Umbilical cord (tissue), 2 donors: ENCODE measurements around the gene DENND1C. TPM values are rescaled to one million over a fixed set of nuclear protein-coding genes. Genes with fewer than 3 reads are reported as not detected.
A peak's percentile ranks its signal among the peaks of the same experiment; 100 is the strongest.

Source experiments
- DNase-seq: peaks from one replicate; pipeline ENCODE4 v3.0.0-alpha.2; 2015; ENCODE audit warnings: low spot score
- total RNA-seq: library from RNA; depleted of rRNA; stranded (reverse); fragments of >200 nt; gene quantifications from one replicate; pipeline ENCODE4 v1.2.3, GENCODE V29; 2014; ENCODE audit warnings: low replicate concordance; ENCODE audit not compliant: insufficient read depth

The DENND1C gene
- total RNA-seq, 1 donor from 2014 or later = not detected

- DNase-seq = no peak
Measured at GRCh38 chr19:6478815-6479214, 2.8 kb downstream of the DENND1C start.

- DNase-seq = no peak
Measured at GRCh38 chr19:6476896-6477431, 4.6 kb downstream of the DENND1C start.

GRCh38 chr19:6476155-6476895 lies 5.3 kb downstream of the DENND1C start:
- no peak for DNase-seq

- no peak for DNase-seq
Measured at GRCh38 chr19:6475321-6476108, 6.1 kb downstream of the DENND1C start.

GRCh38 chr19:6473647-6474046 lies 7.9 kb downstream of the DENND1C start:
- no peak for DNase-seq

- DNase-seq = no peak
Measured at GRCh38 chr19:6472713-6473112, 8.9 kb downstream of the DENND1C start.

GRCh38 chr19:6471076-6471475 lies 10.5 kb downstream of the DENND1C start:
- DNase-seq = no peak

- DNase-seq = no peak
Measured at GRCh38 chr19:6470173-6470572, 11.4 kb downstream of the DENND1C start.

GRCh38 chr19:6467384-6467783 lies 14.2 kb downstream of the DENND1C start:
- no peak for DNase-seq

GRCh38 chr19:6466526-6467248 lies 14.9 kb downstream of the DENND1C start:
- DNase-seq = no peak

- DNase-seq = no peak
Measured at GRCh38 chr19:6465663-6466062, 15.9 kb downstream of the DENND1C start.

GRCh38 chr19:6465006-6465405 lies 16.6 kb downstream of the DENND1C start:
- no peak for DNase-seq

GRCh38 chr19:6464070-6464873 lies 17.3 kb downstream of the DENND1C start, which contains the start of gene CRB3:
TSS of gene CRB3 (plus strand) at chr19:6464271. CDS start at chr19:6464702, 431 bp downstream.
- peak; percentile 52 for DNase-seq

- DNase-seq = peak; percentile 99
Measured at GRCh38 chr19:6460099-6460884, 21.3 kb downstream of the DENND1C start.

GRCh38 chr19:6459262-6460098 lies 22.1 kb downstream of the DENND1C start, which contains the start of gene SLC25A23:
TSS of gene SLC25A23 (minus strand) at chr19:6459792. CDS start at chr19:6459628, 164 bp downstream.
- DNase-seq = peak; percentile 84

GRCh38 chr19:6458695-6459261 lies 22.8 kb downstream of the DENND1C start:
- DNase-seq = no peak

GRCh38 chr19:6457958-6458694 lies 23.5 kb downstream of the DENND1C start:
- DNase-seq = no peak

GRCh38 chr19:6455924-6456323 lies 25.7 kb downstream of the DENND1C start:
- no peak for DNase-seq
